ENCODE results near the gene KDM6B. TPM values are rescaled to one million over a fixed set of nuclear protein-coding genes. Genes with fewer than 3 reads are reported as not detected.

KDM6B gene
- total and polyA plus RNA-seq, 12 donors: 5.2 to 35.4 (median 25.3) TPM

DNA sequence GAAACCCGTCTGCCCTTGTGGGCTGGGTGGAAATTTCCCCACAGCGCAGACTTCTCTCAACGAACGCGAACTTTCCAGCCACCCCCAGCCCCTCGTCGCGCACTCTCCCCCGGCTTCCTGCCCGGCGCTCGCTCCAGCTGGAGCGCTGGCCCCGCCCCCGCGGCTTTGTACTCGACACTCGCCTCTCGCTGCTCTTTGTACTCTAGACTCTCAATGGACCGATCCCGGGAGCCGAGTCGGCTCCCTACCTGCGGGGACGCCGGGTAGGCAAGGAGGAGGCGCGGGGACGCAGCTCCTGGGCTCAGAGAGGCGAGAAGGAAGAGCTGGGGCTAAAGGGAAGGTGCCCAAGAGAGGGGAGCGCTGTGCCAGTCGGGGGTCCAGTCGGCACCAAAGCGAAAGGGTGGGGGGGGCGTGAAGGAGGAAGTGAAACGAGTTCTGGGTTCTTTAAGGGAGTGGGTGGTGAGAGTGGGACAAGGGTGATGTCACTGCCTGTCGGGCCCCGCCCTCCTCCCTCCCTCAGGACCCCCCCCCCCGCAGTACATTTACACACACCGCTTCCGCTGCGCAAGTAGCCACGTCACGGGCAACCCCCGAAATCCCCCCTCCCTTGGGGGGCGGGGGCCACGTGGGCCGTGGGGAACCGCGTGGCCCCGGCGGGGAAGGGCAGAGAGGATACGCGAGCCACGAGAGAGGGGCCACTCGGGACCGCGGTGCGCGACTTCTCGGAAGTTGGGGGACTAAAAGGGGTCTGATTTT, 9.7 kb downstream of the KDM6B start:
- no peaks in the 10 kb centered on the region for H3K27me3 ChIP-seq
- H3K36me3 ChIP-seq: peaks cover 0 to 50% (median 20%) of the 10 kb centered on the region in 9 donors
- TF ChIP-seq, protein P1, sequence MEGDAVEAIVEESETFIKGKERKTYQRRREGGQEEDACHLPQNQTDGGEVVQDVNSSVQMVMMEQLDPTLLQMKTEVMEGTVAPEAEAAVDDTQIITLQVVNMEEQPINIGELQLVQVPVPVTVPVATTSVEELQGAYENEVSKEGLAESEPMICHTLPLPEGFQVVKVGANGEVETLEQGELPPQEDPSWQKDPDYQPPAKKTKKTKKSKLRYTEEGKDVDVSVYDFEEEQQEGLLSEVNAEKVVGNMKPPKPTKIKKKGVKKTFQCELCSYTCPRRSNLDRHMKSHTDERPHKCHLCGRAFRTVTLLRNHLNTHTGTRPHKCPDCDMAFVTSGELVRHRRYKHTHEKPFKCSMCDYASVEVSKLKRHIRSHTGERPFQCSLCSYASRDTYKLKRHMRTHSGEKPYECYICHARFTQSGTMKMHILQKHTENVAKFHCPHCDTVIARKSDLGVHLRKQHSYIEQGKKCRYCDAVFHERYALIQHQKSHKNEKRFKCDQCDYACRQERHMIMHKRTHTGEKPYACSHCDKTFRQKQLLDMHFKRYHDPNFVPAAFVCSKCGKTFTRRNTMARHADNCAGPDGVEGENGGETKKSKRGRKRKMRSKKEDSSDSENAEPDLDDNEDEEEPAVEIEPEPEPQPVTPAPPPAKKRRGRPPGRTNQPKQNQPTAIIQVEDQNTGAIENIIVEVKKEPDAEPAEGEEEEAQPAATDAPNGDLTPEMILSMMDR (IDR thresholded peaks at IDR 0.05): no peak
- intact Hi-C loops (cut with DNase I): loop anchor here in 5 of 10 donors (1.0 to 10.0 kb wide), 4 partner anchors 9 to 311 kb away; partner anchors contain the start of genes KDM6B (in 2 of the 5), NAA38 (in 2 of the 5) and PER1 (in 2 of the 5)
- peaks cover 15 to 56% (median 45%) of the 10 kb centered on the region in 9 donors for H3K4me1 ChIP-seq
- ATAC-seq (peak; percentile 22 to 58 (median 40)), DNase-seq (peak; percentile 81 to 85)
- H3K27ac ChIP-seq: peak overlapping the region; percentile 90 to 100 (median 97)
- H3K9me3 ChIP-seq: no peaks in the 10 kb centered on the region
- H3K4me3 ChIP-seq: peak overlapping the region; percentile 68 to 90 (median 76)
- 0 to 2% methylated on average over 59 to 60 of the region's 61 CpGs for WGBS, 2 donors

DNA sequence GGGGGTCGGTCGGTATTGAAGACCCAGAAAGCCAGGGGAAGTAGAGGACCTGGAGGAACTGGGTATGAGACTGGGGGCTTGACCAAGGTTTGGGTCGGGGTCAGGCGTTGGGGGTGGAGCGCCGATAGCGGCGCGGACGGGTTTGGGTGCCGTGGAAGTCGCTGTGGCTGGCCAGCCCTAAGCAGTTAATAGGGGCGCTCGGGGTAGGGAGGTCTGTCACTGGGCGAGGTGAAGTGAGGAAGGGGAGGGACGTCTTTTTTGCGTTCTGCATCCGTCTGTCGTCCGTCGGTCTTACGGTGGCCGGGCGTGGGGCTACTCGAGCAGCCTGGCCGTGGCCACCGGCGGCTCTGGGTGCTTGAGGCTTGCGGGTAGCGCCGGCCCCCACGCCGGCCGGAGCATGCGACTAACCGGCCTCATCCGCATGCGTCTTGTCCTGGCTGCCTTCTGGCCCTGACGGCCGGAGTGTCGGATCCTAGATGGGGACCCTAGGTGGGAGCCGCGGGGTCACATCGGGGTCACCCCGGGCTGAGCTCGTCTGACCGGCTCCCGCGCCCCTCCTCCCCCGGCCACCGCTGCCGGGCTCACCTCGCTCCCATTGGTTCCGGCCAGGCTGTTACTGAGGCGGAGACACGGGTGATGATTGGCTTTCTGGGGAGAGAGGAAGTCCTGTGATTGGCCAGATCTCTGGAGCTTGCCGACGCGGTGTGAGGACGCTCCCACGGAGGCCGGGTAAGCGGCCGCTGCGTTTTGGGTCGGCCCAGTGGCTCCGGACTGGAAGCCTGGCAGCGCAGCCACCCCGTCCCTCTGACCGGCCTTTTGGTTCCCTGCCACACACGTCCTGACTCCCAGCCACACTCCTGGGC, 10.5 kb downstream of the KDM6B start:
- ATAC-seq (peak; percentile 57 to 80 (median 71)), DNase-seq (peak; percentile 88 to 94)
- 1% methylated on average over 65 to 71 of the region's 71 CpGs for WGBS, 2 donors
- Histone ChIP-seq H3K4me3 (peak overlapping the region; percentile 68 to 90 (median 76)), H3K27me3 (no peaks in the 10 kb centered on the region), H3K4me1 (peaks cover 12 to 48% (median 37%) of the 10 kb centered on the region in 9 donors), H3K9me3 (no peaks in the 10 kb centered on the region), H3K36me3 (peaks cover 0 to 58% (median 28%) of the 10 kb centered on the region in 9 donors), H3K27ac (peak overlapping the region; percentile 90 to 100 (median 97))
- intact Hi-C loops (cut with DNase I): loop anchor here in 3 of 10 donors (1.0 to 10.0 kb wide), 3 partner anchors 10 to 310 kb away; partner anchors contain the start of genes PER1 (in 2 of the 3) and KDM6B (in 1 of the 3)
- TF ChIP-seq, protein P1 (IDR thresholded peaks at IDR 0.05): no peak

DNA sequence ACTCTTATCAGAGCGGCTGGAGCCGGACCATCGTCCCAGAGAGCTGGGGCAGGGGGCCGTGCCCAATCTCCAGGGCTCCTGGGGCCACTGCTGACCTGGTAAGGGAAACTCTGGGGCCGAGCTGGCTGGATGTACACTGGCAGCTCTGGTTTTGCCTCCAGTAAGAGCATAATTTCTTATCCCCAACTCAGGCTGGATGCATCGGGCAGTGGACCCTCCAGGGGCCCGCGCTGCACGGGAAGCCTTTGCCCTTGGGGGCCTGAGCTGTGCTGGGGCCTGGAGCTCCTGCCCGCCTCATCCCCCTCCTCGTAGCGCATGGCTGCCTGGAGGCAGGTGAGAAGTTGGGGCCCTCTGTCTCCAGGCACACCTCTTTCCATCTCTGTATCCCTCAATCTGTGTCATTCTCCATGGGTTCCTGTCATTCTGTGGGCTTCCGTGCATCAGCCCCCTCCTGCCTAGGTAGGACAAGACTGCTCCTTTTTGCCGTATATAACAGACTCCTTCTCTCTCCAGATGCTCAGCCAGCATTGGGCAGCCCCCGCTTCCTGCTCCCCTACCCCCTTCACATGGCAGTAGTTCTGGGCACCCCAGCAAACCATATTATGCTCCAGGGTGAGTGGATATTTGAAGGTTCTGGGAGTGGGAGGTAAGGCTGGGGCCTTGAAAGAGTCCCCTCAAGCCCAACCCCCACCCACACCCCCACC, 11.5 kb downstream of the KDM6B start:
- Histone ChIP-seq H3K4me1 (peaks cover 12 to 38% (median 28%) of the 10 kb centered on the region in 9 donors), H3K36me3 (peaks cover 0 to 60% (median 38%) of the 10 kb centered on the region in 9 donors), H3K27ac (peak overlapping the region in 9 of 10 donors; percentile 90 to 100 (median 98)), H3K4me3 (peak overlapping the region in 9 of 10 donors; percentile 68 to 90 (median 76)), H3K9me3 (no peaks in the 10 kb centered on the region), H3K27me3 (no peaks in the 10 kb centered on the region)
- 72 to 75% methylated on average over 15 of the region's 15 CpGs for WGBS, 2 donors
- no peak for ATAC-seq
- intact Hi-C loops (cut with DNase I): loop anchor here in 1 of 10 donors (10.0 kb wide), 1 partner anchor 309 kb away; the partner anchor contains the start of gene PER1
- TF ChIP-seq, protein P1 (IDR thresholded peaks at IDR 0.05): no peak
- DNase-seq: no peak

Measured in heart right ventricle (tissue), 16 donors.